Measurements from ENCODE around the gene CRY2. TPM values are rescaled to one million over a fixed set of nuclear protein-coding genes. Genes with fewer than 3 reads are reported as not detected.
"Not testable (repeated sequence)": the region's sequence is repeated elsewhere in the genome, so short reads cannot be mapped to it uniquely, and the experiment has no call there.

CRY2 gene
- total RNA-seq, 1 donor from 2014 or later: 33.8 TPM

GRCh38 chr11:45816614-45817013 is 30.7 kb upstream of the CRY2 start:
- peak overlapping the region; percentile 47 for H3K27ac Mint-ChIP-seq

GRCh38 chr11:45817191-45817590 is 30.1 kb upstream of the CRY2 start:
- Mint-ChIP-seq H3K36me3 (no peaks in the 10 kb centered on the region), H3K4me1 (peaks cover 5% of the 10 kb centered on the region), H3K27ac (no peak overlapping the region), H3K4me3 (no peak overlapping the region), H3K27me3 (ENCODE audit: low read depth) (no peaks in the 10 kb centered on the region), H3K9me3 (peaks cover 4% of the 10 kb centered on the region)
- TF ChIP-seq CTCF (IDR thresholded peaks at IDR 0.05; ENCODE audit: unreplicated experiment): no peak
- DNase-seq (ENCODE audit: low spot score in 2 of 2, unreplicated experiment in 2 of 2): no peak

More at GRCh38 chr11:45816614-45817013, 30.7 kb upstream of the CRY2 start:
- Mint-ChIP-seq H3K27me3 (ENCODE audit: low read depth) (no peaks in the 10 kb centered on the region), H3K4me1 (peaks cover 5% of the 10 kb centered on the region), H3K36me3 (no peaks in the 10 kb centered on the region), H3K4me3 (no peak overlapping the region), H3K9me3 (peaks cover 4% of the 10 kb centered on the region)
- DNase-seq (ENCODE audit: low spot score in 2 of 2, unreplicated experiment in 2 of 2): no peak
- TF ChIP-seq CTCF (IDR thresholded peaks at IDR 0.05; ENCODE audit: unreplicated experiment): no peak

- Mint-ChIP-seq H3K27ac (no peak overlapping the region), H3K36me3 (no peaks in the 10 kb centered on the region), H3K4me3 (no peak overlapping the region), H3K9me3 (peaks cover 4% of the 10 kb centered on the region), H3K4me1 (peaks cover 16% of the 10 kb centered on the region), H3K27me3 (ENCODE audit: low read depth) (no peaks in the 10 kb centered on the region)
- TF ChIP-seq CTCF (IDR thresholded peaks at IDR 0.05; ENCODE audit: unreplicated experiment): no peak
- DNase-seq (ENCODE audit: low spot score in 2 of 2, unreplicated experiment in 2 of 2): no peak
Measured at GRCh38 chr11:45818961-45819605, 28.2 kb upstream of the CRY2 start.

GRCh38 chr11:45820211-45820857 is 26.9 kb upstream of the CRY2 start:
- H3K4me1 Mint-ChIP-seq: peaks cover 17% of the 10 kb centered on the region
- no peak for TF ChIP-seq CTCF (IDR thresholded peaks at IDR 0.05; ENCODE audit: unreplicated experiment)
- H3K36me3 Mint-ChIP-seq: no peaks in the 10 kb centered on the region
- H3K4me3 Mint-ChIP-seq: no peak overlapping the region
- no peaks in the 10 kb centered on the region for H3K27me3 Mint-ChIP-seq (ENCODE audit: low read depth)
- peaks cover 4% of the 10 kb centered on the region for H3K9me3 Mint-ChIP-seq
- H3K27ac Mint-ChIP-seq: peak overlapping the region; percentile 7
- DNase-seq (ENCODE audit: low spot score in 2 of 2, unreplicated experiment in 2 of 2): no peak

- not testable (repeated sequence) for H3K27ac Mint-ChIP-seq; DNase-seq (ENCODE audit: low spot score in 2 of 2, unreplicated experiment in 2 of 2); H3K36me3 Mint-ChIP-seq; H3K9me3 Mint-ChIP-seq; H3K27me3 Mint-ChIP-seq (ENCODE audit: low read depth); H3K4me3 Mint-ChIP-seq
- peaks cover 17% of the 10 kb centered on the region for H3K4me1 Mint-ChIP-seq
Measured at GRCh38 chr11:45826492-45826891, 20.8 kb upstream of the CRY2 start.

- no peaks in the 10 kb centered on the region for H3K36me3 Mint-ChIP-seq
- no peaks in the 10 kb centered on the region for H3K27me3 Mint-ChIP-seq (ENCODE audit: low read depth)
- peaks cover 17% of the 10 kb centered on the region for H3K4me1 Mint-ChIP-seq
Measured at GRCh38 chr11:45827123-45827522, 20.2 kb upstream of the CRY2 start.

More at GRCh38 chr11:45827123-45827522, 20.2 kb upstream of the CRY2 start:
- Mint-ChIP-seq H3K27ac (no peak overlapping the region), H3K9me3 (no peaks in the 10 kb centered on the region), H3K4me3 (no peak overlapping the region)
- no peak for DNase-seq (ENCODE audit: low spot score in 2 of 2, unreplicated experiment in 2 of 2)
- no peak for TF ChIP-seq CTCF (IDR thresholded peaks at IDR 0.05; ENCODE audit: unreplicated experiment)
